SKM-1 (cell line): ENCODE results near the gene ENPP1.

Experiments used
- DNase-seq: peaks from one replicate; lab custom pipeline; 2025; ENCODE audit not compliant: unreplicated experiment; lab: John Stamatoyannopoulos, UW

Gene ENPP1

GRCh38 chr6:131784561-131784960 lies 23.3 kb upstream of the ENPP1 start:
- no peak for DNase-seq

GRCh38 chr6:131787079-131787478 lies 20.7 kb upstream of the ENPP1 start:
- DNase-seq: no peak

GRCh38 chr6:131787766-131788712 lies 19.8 kb upstream of the ENPP1 start:
- no peak for DNase-seq

GRCh38 chr6:131789219-131789618 lies 18.6 kb upstream of the ENPP1 start:
- DNase-seq: no peak

- DNase-seq: no peak
Observed at GRCh38 chr6:131791476-131791875, 16.3 kb upstream of the ENPP1 start.

GRCh38 chr6:131792091-131792496 lies 15.7 kb upstream of the ENPP1 start:
- DNase-seq: no peak

- DNase-seq: no peak
Observed at GRCh38 chr6:131795366-131795765, 12.5 kb upstream of the ENPP1 start.

GRCh38 chr6:131802347-131802746 lies 5.5 kb upstream of the ENPP1 start:
- no peak for DNase-seq

- no peak for DNase-seq
Observed at GRCh38 chr6:131803007-131803769, 4.6 kb upstream of the ENPP1 start.

- no peak for DNase-seq
Observed at GRCh38 chr6:131804131-131804530, 3.7 kb upstream of the ENPP1 start.

- no peak for DNase-seq
Observed at GRCh38 chr6:131807321-131807643, 538 bp upstream of the ENPP1 start.

GRCh38 chr6:131808460-131809269 lies 845 bp downstream of the ENPP1 start:
- no peak for DNase-seq

GRCh38 chr6:131811500-131811899 lies 3.7 kb downstream of the ENPP1 start:
- DNase-seq: no peak

- no peak for DNase-seq
Observed at GRCh38 chr6:131813991-131814390, 6.2 kb downstream of the ENPP1 start.

- no peak for DNase-seq
Observed at GRCh38 chr6:131816869-131817268, 9.0 kb downstream of the ENPP1 start.

GRCh38 chr6:131819572-131820124 lies 11.8 kb downstream of the ENPP1 start:
- no peak for DNase-seq

GRCh38 chr6:131821010-131821807 lies 13.4 kb downstream of the ENPP1 start:
- DNase-seq: no peak

- DNase-seq: no peak
Observed at GRCh38 chr6:131822119-131822518, 14.3 kb downstream of the ENPP1 start.

GRCh38 chr6:131823276-131823902 lies 15.6 kb downstream of the ENPP1 start:
- no peak for DNase-seq

GRCh38 chr6:131825946-131826345 lies 18.1 kb downstream of the ENPP1 start:
- no peak for DNase-seq
